Body of pancreas (tissue), 4 donors: ENCODE measurements around the gene SRD5A1.

ENCODE experiments used
- POLR2A ChIP-seq, 3 donors: fragments of 450-650 bp; IDR thresholded peaks; one replicate each; pipeline ENCODE4 v1.6.1; 2016; ENCODE audit warnings: antibody characterized with exemption in 3 of 3, mild to moderate bottlenecking in 2 of 3
- TF ChIP-seq, protein P1 (sequence below), 7 experiments: fragments of 450-650 bp in 4 of 7; fragments of 200-600 bp in 3 of 7; sonication (generic) in 3 of 7; IDR thresholded peaks; one replicate each; pipeline ENCODE4 v1.5.1; 2016 to 2019; ENCODE audit warnings: antibody characterized with exemption in 7 of 7

DNA sequence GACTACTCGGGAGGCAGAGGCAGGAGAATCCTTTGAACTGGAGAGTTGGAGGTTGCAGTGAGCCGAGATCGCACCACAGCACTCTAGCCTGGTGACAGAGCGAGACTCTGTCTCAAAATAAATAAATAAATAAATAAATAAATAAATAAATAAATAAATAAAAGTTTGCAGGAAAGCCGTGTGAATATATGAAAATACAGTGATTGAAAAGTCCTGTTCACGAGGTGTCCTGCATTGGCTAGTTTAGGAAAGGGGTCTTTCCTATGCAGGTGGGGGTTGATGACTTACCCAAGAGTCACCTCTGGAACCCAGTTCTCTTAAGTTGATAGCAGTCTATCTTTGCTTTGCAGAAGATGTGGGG lies 87.3 kb downstream of the SRD5A1 start:
- TF ChIP-seq, protein P1, sequence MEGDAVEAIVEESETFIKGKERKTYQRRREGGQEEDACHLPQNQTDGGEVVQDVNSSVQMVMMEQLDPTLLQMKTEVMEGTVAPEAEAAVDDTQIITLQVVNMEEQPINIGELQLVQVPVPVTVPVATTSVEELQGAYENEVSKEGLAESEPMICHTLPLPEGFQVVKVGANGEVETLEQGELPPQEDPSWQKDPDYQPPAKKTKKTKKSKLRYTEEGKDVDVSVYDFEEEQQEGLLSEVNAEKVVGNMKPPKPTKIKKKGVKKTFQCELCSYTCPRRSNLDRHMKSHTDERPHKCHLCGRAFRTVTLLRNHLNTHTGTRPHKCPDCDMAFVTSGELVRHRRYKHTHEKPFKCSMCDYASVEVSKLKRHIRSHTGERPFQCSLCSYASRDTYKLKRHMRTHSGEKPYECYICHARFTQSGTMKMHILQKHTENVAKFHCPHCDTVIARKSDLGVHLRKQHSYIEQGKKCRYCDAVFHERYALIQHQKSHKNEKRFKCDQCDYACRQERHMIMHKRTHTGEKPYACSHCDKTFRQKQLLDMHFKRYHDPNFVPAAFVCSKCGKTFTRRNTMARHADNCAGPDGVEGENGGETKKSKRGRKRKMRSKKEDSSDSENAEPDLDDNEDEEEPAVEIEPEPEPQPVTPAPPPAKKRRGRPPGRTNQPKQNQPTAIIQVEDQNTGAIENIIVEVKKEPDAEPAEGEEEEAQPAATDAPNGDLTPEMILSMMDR (IDR thresholded peaks at IDR 0.05), result no peak
- TF ChIP-seq POLR2A (IDR thresholded peaks at IDR 0.05), result no peak
